ENCODE data around the gene CTDSPL2. TPM values are rescaled to one million over a fixed set of nuclear protein-coding genes. Genes with fewer than 3 reads are reported as not detected.
A peak's percentile ranks its signal among the peaks of the same experiment; 100 is the strongest.

Gene CTDSPL2
- total and polyA plus RNA-seq, 4 experiments from 2014 or later, result 33.5 to 74.4 (median 58.3) TPM

- H3K27me3 Mint-ChIP-seq, result peaks cover 0 to 2% of the 10 kb centered on the region in 2 donors
- peak overlapping the region; percentile 99 for H3K27ac ChIP-seq (ENCODE audit: low read depth, low read length)
- H3K9me3 Mint-ChIP-seq, result peaks cover 0 to 5% (median 0%) of the 10 kb centered on the region in 8 donors
- H3K4me3 Mint-ChIP-seq, result peak overlapping the region; percentile 95 to 100 (median 98)
- DNase-seq, result peak in 4 of 5 donors; percentile 8 to 22 (median 15)
- peak overlapping the region; percentile 57 to 96 for H3K4me3 ChIP-seq (ENCODE audit: low read length in 2 of 2)
- POLR2A ChIA-PET (ENCODE audit: partially characterized antibody), result interaction anchor here (0.6 to 4.2 kb wide), 11 partner anchors 8 to 283 kb away, joined by 3 to 65 read pairs (median 4); partner anchors contain the start of genes B2M, EIF3J, GOLM2 and PATL2
- H3K9me3 ChIP-seq (ENCODE audit: control insufficient read depth in 1 of 2, low read length in 2 of 2), result no peaks in the 10 kb centered on the region
- H3K36me3 Mint-ChIP-seq, result peaks cover 4 to 25% of the 10 kb centered on the region in 2 donors
- H3K27me3 ChIP-seq (ENCODE audit: insufficient read depth, low read length), result no peaks in the 10 kb centered on the region
- intact Hi-C loops (cut with micrococcal nuclease), result loop anchor here (1.0 to 10.0 kb wide), 7 partner anchors 74 to 1157 kb away; partner anchors contain the start of genes BLOC1S6, GOLM2 and WDR76
- CTCF ChIA-PET (ENCODE audit: partially characterized antibody), result interaction anchor here (0.6 to 3.5 kb wide), 7 partner anchors 8 to 540 kb away, joined by 3 to 15 read pairs (median 6); partner anchors contain the start of gene GOLM2
- H3K36me3 ChIP-seq (ENCODE audit: insufficient read depth, low read length), result no peaks in the 10 kb centered on the region
- peak overlapping the region; percentile 98 to 100 (median 99) for H3K27ac Mint-ChIP-seq
- H3K4me1 Mint-ChIP-seq, result peaks cover 32 to 66% (median 45%) of the 10 kb centered on the region in 4 donors
- peaks cover 38% of the 10 kb centered on the region for H3K4me1 ChIP-seq (ENCODE audit: insufficient read depth, low read length)
These were observed 611 bp downstream of the CTDSPL2 start for GRCh38 chr15:44427756-44428724.

- peaks cover 7 to 10% of the 10 kb centered on the region in 2 donors for H3K36me3 Mint-ChIP-seq
- peak overlapping the region in 2 of 8 donors; percentile 5 to 32 for H3K4me3 Mint-ChIP-seq
- no peak for DNase-seq
- intact Hi-C loops (cut with micrococcal nuclease), result no loop called here
- Histone ChIP-seq H3K4me1 (ENCODE audit: insufficient read depth, low read length) (peaks cover 36% of the 10 kb centered on the region), H3K4me3 (ENCODE audit: low read length in 2 of 2) (no peak overlapping the region), H3K9me3 (ENCODE audit: control insufficient read depth in 1 of 2, low read length in 2 of 2) (no peaks in the 10 kb centered on the region), H3K36me3 (ENCODE audit: insufficient read depth, low read length) (no peaks in the 10 kb centered on the region), H3K27me3 (ENCODE audit: insufficient read depth, low read length) (no peaks in the 10 kb centered on the region), H3K27ac (ENCODE audit: low read depth, low read length) (no peak overlapping the region)
- ChIA-PET POLR2A (ENCODE audit: partially characterized antibody) (interaction anchor here (2.0 kb wide), 1 partner anchor 9 kb away, joined by 9 read pairs; the partner anchor contains the start of gene CTDSPL2), CTCF (ENCODE audit: partially characterized antibody) (interaction anchor here (1.5 kb wide), 1 partner anchor 9 kb away, joined by 7 read pairs; the partner anchor contains the start of gene CTDSPL2)
- peak overlapping the region in 1 of 7 donors; percentile 35 for H3K27ac Mint-ChIP-seq
- peaks cover 37 to 69% (median 51%) of the 10 kb centered on the region in 4 donors for H3K4me1 Mint-ChIP-seq
- H3K27me3 Mint-ChIP-seq, result no peaks in the 10 kb centered on the region
- H3K9me3 Mint-ChIP-seq, result no peaks in the 10 kb centered on the region
These were observed 8.7 kb downstream of the CTDSPL2 start for GRCh38 chr15:44435893-44436667.

DNA sequence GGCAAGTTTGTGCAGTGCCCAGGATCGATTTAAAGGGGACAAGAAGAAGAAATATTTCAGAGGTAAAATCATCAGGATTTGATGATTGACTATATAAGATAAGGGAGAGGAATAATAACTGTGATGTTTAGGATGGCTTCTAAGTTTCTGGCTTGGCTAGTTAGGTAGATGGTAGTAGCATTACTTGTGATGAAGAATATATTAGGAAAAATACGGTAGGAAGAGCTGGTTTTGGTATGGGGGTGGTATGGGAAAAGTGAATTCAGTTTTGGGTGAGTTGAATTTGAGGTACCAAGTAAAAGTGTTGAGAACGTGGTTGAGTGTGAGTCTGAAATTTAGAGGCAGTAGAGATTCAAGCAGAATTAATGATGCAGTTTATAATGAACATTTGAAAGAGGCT lies 11.0 kb downstream of the CTDSPL2 start:
- H3K4me3 Mint-ChIP-seq, result peak overlapping the region in 3 of 8 donors; percentile 1 to 48 (median 27)
- CTCF ChIA-PET (ENCODE audit: partially characterized antibody), result interaction anchor here (0.7 kb wide), 1 partner anchor 11 kb away, joined by 3 read pairs; the partner anchor contains the start of gene CTDSPL2
- POLR2A ChIA-PET (ENCODE audit: partially characterized antibody), result interaction anchor here (1.0 to 2.1 kb wide), 2 partner anchors 9 to 11 kb away, joined by 3 to 5 read pairs; partner anchors contain the start of gene CTDSPL2

DNA sequence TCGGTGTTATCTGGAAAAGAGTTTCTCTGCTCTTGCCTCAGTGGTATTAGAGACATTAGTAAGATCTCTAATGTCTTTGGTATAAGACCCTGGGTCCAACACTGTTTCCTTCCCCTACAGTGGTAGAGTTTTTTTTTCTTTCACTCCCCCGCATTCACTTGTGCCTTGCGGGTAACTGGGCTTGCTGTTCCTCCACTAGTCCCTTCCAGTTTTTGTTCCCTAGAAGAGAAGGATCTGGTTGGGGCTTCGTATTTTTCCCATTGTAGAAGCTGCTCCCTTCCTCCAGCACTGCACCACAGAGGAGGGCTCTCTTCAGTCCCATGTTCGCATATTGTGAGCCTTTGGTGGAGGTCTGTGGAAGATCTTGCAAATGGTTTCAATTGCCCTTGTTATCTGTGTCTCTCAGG lies 13.7 kb downstream of the CTDSPL2 start:
- POLR2A ChIA-PET (ENCODE audit: partially characterized antibody), result interaction anchor here (1.0 kb wide), 1 partner anchor 12 kb away, joined by 3 read pairs; no protein-coding TSS in a partner anchor
- no peak overlapping the region for H3K4me3 ChIP-seq (ENCODE audit: low read length in 2 of 2)
- no peaks in the 10 kb centered on the region for H3K36me3 ChIP-seq (ENCODE audit: insufficient read depth, low read length)
- Mint-ChIP-seq H3K4me3 (peak overlapping the region in 2 of 8 donors; percentile 1 to 35), H3K9me3 (peaks cover 0 to 4% (median 0%) of the 10 kb centered on the region in 8 donors), H3K36me3 (peaks cover 20 to 22% of the 10 kb centered on the region in 2 donors), H3K4me1 (peaks cover 41 to 66% (median 52%) of the 10 kb centered on the region in 4 donors), H3K27me3 (no peaks in the 10 kb centered on the region), H3K27ac (peak overlapping the region in 5 of 7 donors; percentile 1 to 60 (median 10))
- no peak for DNase-seq
- CTCF ChIA-PET (ENCODE audit: partially characterized antibody), result no interaction called here
- H3K9me3 ChIP-seq (ENCODE audit: control insufficient read depth in 1 of 2, low read length in 2 of 2), result no peaks in the 10 kb centered on the region
- no peak overlapping the region for H3K27ac ChIP-seq (ENCODE audit: low read depth, low read length)
- no peaks in the 10 kb centered on the region for H3K27me3 ChIP-seq (ENCODE audit: insufficient read depth, low read length)
- peaks cover 42% of the 10 kb centered on the region for H3K4me1 ChIP-seq (ENCODE audit: insufficient read depth, low read length)
- intact Hi-C loops (cut with micrococcal nuclease), result no loop called here

More for the DNA sequence above, 11.0 kb downstream of the CTDSPL2 start:
- Histone ChIP-seq H3K4me3 (ENCODE audit: low read length in 2 of 2) (no peak overlapping the region), H3K36me3 (ENCODE audit: insufficient read depth, low read length) (no peaks in the 10 kb centered on the region), H3K27me3 (ENCODE audit: insufficient read depth, low read length) (no peaks in the 10 kb centered on the region), H3K4me1 (ENCODE audit: insufficient read depth, low read length) (peaks cover 44% of the 10 kb centered on the region), H3K27ac (ENCODE audit: low read depth, low read length) (no peak overlapping the region), H3K9me3 (ENCODE audit: control insufficient read depth in 1 of 2, low read length in 2 of 2) (no peaks in the 10 kb centered on the region)
- Mint-ChIP-seq H3K9me3 (peaks cover 0 to 4% (median 0%) of the 10 kb centered on the region in 8 donors), H3K27ac (peak overlapping the region in 2 of 7 donors; percentile 39 to 65), H3K27me3 (no peaks in the 10 kb centered on the region), H3K4me1 (peaks cover 42 to 66% (median 54%) of the 10 kb centered on the region in 4 donors), H3K36me3 (peaks cover 17 to 22% of the 10 kb centered on the region in 2 donors)
- intact Hi-C loops (cut with micrococcal nuclease), result no loop called here
- DNase-seq, result no peak

- peak overlapping the region in 1 of 7 donors; percentile 53 for H3K27ac Mint-ChIP-seq
- H3K36me3 Mint-ChIP-seq, result peaks cover 28 to 30% of the 10 kb centered on the region in 2 donors
These were observed 16.1 kb downstream of the CTDSPL2 start for GRCh38 chr15:44443515-44443914.

DNA sequence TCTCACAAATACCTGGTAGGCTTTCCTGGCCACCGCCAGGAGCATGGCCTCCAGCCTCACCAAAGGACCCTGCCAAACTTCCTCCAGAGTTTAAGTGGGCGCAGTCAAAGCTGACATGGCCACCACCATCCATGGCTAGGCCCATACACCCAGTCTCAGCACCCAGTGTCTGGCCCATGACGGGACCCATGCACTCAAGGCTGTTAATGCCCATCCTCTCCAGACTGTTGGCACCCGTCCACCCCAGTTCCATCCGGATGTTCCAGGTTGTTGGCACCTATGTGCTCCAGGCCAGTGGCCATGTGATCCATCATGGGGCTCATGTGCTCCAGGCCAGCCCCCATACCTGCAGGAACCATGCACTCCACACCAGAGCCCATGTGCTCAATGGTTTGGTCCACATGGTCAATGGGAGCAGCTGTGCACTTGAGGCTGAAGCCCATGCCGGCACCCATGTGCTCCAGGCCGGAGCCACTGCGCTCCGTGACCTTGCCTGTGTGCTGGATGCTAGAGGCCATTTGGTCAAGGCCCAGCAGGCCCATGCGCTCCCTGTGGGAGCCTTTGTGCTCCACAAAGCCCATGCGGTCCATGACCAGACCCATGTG lies 20.4 kb downstream of the CTDSPL2 start:
- Mint-ChIP-seq H3K36me3 (peaks cover 22 to 29% of the 10 kb centered on the region in 2 donors), H3K27me3 (no peaks in the 10 kb centered on the region), H3K27ac (peak overlapping the region in 1 of 7 donors; percentile 67), H3K4me3 (no peak overlapping the region), H3K9me3 (peaks cover 0 to 4% (median 0%) of the 10 kb centered on the region in 8 donors), H3K4me1 (peaks cover 21 to 46% (median 33%) of the 10 kb centered on the region in 4 donors)
- H3K27ac ChIP-seq (ENCODE audit: low read depth, low read length), result no peak overlapping the region
- no peaks in the 10 kb centered on the region for H3K27me3 ChIP-seq (ENCODE audit: insufficient read depth, low read length)
- ChIA-PET CTCF (ENCODE audit: partially characterized antibody) (no interaction called here), POLR2A (ENCODE audit: partially characterized antibody) (no interaction called here)
- H3K4me3 ChIP-seq (ENCODE audit: low read length in 2 of 2), result no peak overlapping the region
- peaks cover 4% of the 10 kb centered on the region for H3K36me3 ChIP-seq (ENCODE audit: insufficient read depth, low read length)
- peaks cover 19% of the 10 kb centered on the region for H3K4me1 ChIP-seq (ENCODE audit: insufficient read depth, low read length)
- H3K9me3 ChIP-seq (ENCODE audit: control insufficient read depth in 1 of 2, low read length in 2 of 2), result no peaks in the 10 kb centered on the region
- no peak for DNase-seq
- intact Hi-C loops (cut with micrococcal nuclease), result no loop called here

More at GRCh38 chr15:44443515-44443914, 16.1 kb downstream of the CTDSPL2 start:
- Histone ChIP-seq H3K4me1 (ENCODE audit: insufficient read depth, low read length) (peaks cover 26% of the 10 kb centered on the region), H3K27me3 (ENCODE audit: insufficient read depth, low read length) (no peaks in the 10 kb centered on the region), H3K27ac (ENCODE audit: low read depth, low read length) (no peak overlapping the region), H3K9me3 (ENCODE audit: control insufficient read depth in 1 of 2, low read length in 2 of 2) (no peaks in the 10 kb centered on the region), H3K36me3 (ENCODE audit: insufficient read depth, low read length) (peaks cover 4% of the 10 kb centered on the region), H3K4me3 (ENCODE audit: low read length in 2 of 2) (no peak overlapping the region)
- no peak for DNase-seq
- Mint-ChIP-seq H3K27me3 (no peaks in the 10 kb centered on the region), H3K4me3 (no peak overlapping the region), H3K9me3 (peaks cover 0 to 4% (median 0%) of the 10 kb centered on the region in 8 donors), H3K4me1 (peaks cover 28 to 55% (median 40%) of the 10 kb centered on the region in 4 donors)
- ChIA-PET CTCF (ENCODE audit: partially characterized antibody) (no interaction called here), POLR2A (ENCODE audit: partially characterized antibody) (interaction anchor here (2.1 kb wide), 1 partner anchor 16 kb away, joined by 7 read pairs; the partner anchor contains the start of gene CTDSPL2)
- intact Hi-C loops (cut with micrococcal nuclease), result no loop called here

Data from CD4-positive, alpha-beta memory T cell (primary cell).